K562 (cell line): ENCODE data around the gene SPATS2. TPM values are rescaled to one million over a fixed set of nuclear protein-coding genes. Genes with fewer than 3 reads are reported as not detected.

ENCODE experiments used
- ATAC-seq: fragments of 200-7000 bp; cut with Tn5 transposase; 3 replicates; pipeline ENCODE4 v1.9.1; 2020; ENCODE audit warnings: moderate library complexity
- BruUV-seq: library from RNA; stranded (reverse); fragments of 400-500 nt; replicated peaks from 2 replicates; lab custom pipeline; 2021; lab: Mats Ljungman, UMichigan
- CTCF ChIA-PET: fragments of 300-600 bp; formaldehyde crosslinking; extraction: SDS; loops from one replicate; lab custom pipeline; 2021; ENCODE audit warnings: low intra/inter-chr PET ratio; lab: Yijun Ruan, JAX
- POLR2A ChIA-PET: fragments of 300-600, 350-650 bp; sonication (Branson Sonifier 250); formaldehyde crosslinking; extraction: SDS; loops from one replicate; lab custom pipeline; 2021; ENCODE audit warnings: antibody characterized with exemption, inconsistent platforms; lab: Yijun Ruan, JAX
- DNase-seq, 4 experiments: peaks; one replicate each; pipeline versions ENCODE4 v3.0.0 to v3.0.0-alpha.2; 2011 to 2018; ENCODE audit warnings: low spot score in 3 of 4, mixed read lengths in 3 of 4; ENCODE audit errors: extremely low read depth in 1 of 4
- FAIRE-seq: peaks from 2 replicates; lab custom pipeline; 2011; peaks lifted over from hg19 to GRCh38; lab: Jason Lieb, UNC
- H2AFZ ChIP-seq: 2 replicates; pipeline ENCODE4 v1.6.0; 2011; ENCODE audit warnings: low read depth, low read length, control low read depth, inconsistent platforms
- H3K27ac ChIP-seq: fragments of 200-600 bp; 3 replicates; pipeline ENCODE4 v1.8.0; 2011; ENCODE audit warnings: low read depth, mild to moderate bottlenecking, control low read depth, inconsistent platforms, low read length, moderate library complexity, mixed read lengths; ENCODE audit errors: extremely low read depth
- H3K27me3 ChIP-seq, 2 experiments: fragments of 300-600 bp in 1 of 2; 2 replicates in 1 of 2; 3 replicates in 1 of 2; pipeline versions ENCODE4 v1.6.0 to v1.8.0; 2011; ENCODE audit warnings: inconsistent platforms in 2 of 2, low read length in 2 of 2, mild to moderate bottlenecking in 1 of 2, mixed read lengths in 1 of 2, moderate library complexity in 1 of 2; ENCODE audit not compliant: control insufficient read depth in 2 of 2, insufficient read depth in 2 of 2
- H3K36me3 ChIP-seq: fragments of 300-600 bp; 3 replicates; pipeline ENCODE4 v1.8.0; 2011; ENCODE audit warnings: mild to moderate bottlenecking, low read length, inconsistent platforms; ENCODE audit not compliant: control insufficient read depth, insufficient read depth
- H3K4me1 ChIP-seq, 2 experiments: fragments of 200-600 bp in 1 of 2; replicated peaks in 1 of 2; 2 replicates in 1 of 2; 3 replicates in 1 of 2; pipeline versions ENCODE4 v1.5.1 to v1.8.0; 2011; ENCODE audit warnings: inconsistent platforms in 2 of 2, low read length in 2 of 2, mild to moderate bottlenecking in 1 of 2, mixed read lengths in 1 of 2, moderate library complexity in 1 of 2; ENCODE audit not compliant: control insufficient read depth in 2 of 2, insufficient read depth in 2 of 2
- H3K4me2 ChIP-seq: 2 replicates; pipeline ENCODE4 v1.6.1; 2011; ENCODE audit warnings: low read length, control low read depth, inconsistent platforms, mixed read lengths; ENCODE audit not compliant: insufficient read depth
- H3K4me3 ChIP-seq: fragments of 200-600 bp; sonication (generic), shearing (Covaris generic); 2 replicates; pipeline ENCODE4 v1.5.1; 2016; ENCODE audit warnings: control low read depth, inconsistent platforms
- H3K79me2 ChIP-seq: fragments of 200-600 bp; 3 replicates; pipeline ENCODE4 v1.8.0; 2011; ENCODE audit warnings: low read length, inconsistent platforms; ENCODE audit not compliant: control insufficient read depth, insufficient read depth
- H3K9ac ChIP-seq, 2 experiments: 2 replicates each; pipeline versions ENCODE4 v1.6.0 to v1.6.1; 2011; ENCODE audit warnings: low read depth in 2 of 2, low read length in 2 of 2, control low read depth in 1 of 2, inconsistent platforms in 1 of 2, mild to moderate bottlenecking in 1 of 2, mixed read lengths in 1 of 2; ENCODE audit not compliant: insufficient read depth in 1 of 2
- H3K9me1 ChIP-seq: one replicate; pipeline ENCODE4 v1.6.0; 2011; ENCODE audit warnings: inconsistent platforms, mild to moderate bottlenecking, low read length, moderate library complexity; ENCODE audit not compliant: control insufficient read depth, insufficient read depth
- H3K9me3 ChIP-seq: replicated peaks from 2 replicates; pipeline ENCODE4 v1.5.1; 2011; ENCODE audit warnings: low read depth, low read length, inconsistent platforms; ENCODE audit not compliant: control insufficient read depth, insufficient read depth
- H4K20me1 ChIP-seq: replicated peaks from 2 replicates; pipeline ENCODE4 v1.6.1; 2011; ENCODE audit warnings: low read length, inconsistent platforms, mixed read lengths; ENCODE audit not compliant: control insufficient read depth, insufficient read depth
- CSDE1 ChIP-seq, 2 experiments: fragments of 450-650 bp; IDR thresholded peaks; 2 replicates each; pipeline ENCODE4 v1.6.1; 2016; ENCODE audit warnings: mild to moderate bottlenecking in 1 of 2
- DACH1 ChIP-seq: fragments of 450-650 bp; IDR thresholded peaks from 2 replicates; pipeline ENCODE4 v1.6.1; 2018; ENCODE audit not compliant: partially characterized antibody
- DMBX1 ChIP-seq: fragments of 250-450 bp; sonication (Bioruptor Pico); IDR thresholded peaks from 2 replicates; pipeline ENCODE4 v1.8.0; 2022; ENCODE audit warnings: inconsistent platforms, mild to moderate bottlenecking, moderate library complexity, borderline replicate concordance
- FOXA1 ChIP-seq: fragments of 450-650 bp; IDR thresholded peaks from 2 replicates; pipeline ENCODE4 v1.6.1; 2016; ENCODE audit warnings: mild to moderate bottlenecking, borderline replicate concordance
- FOXM1 ChIP-seq, 2 experiments: fragments of 450-650 bp in 1 of 2; sonication (generic) in 1 of 2; formaldehyde crosslinking in 1 of 2; IDR thresholded peaks; 2 replicates each; pipeline versions ENCODE4 v1.6.1 to v1.9.0; 2017 to 2022; ENCODE audit warnings: low read depth in 2 of 2, mild to moderate bottlenecking in 2 of 2, missing genetic modification reagents in 1 of 2, moderate library complexity in 1 of 2
- MTA2 ChIP-seq: fragments of 450-650 bp; IDR thresholded peaks from 2 replicates; pipeline ENCODE4 v1.6.1; 2016; ENCODE audit warnings: low read depth
- PHB ChIP-seq: fragments of 250-450 bp; sonication (Bioruptor Pico); IDR thresholded peaks from 2 replicates; pipeline ENCODE4 v1.5.0; 2021
- RAD51 ChIP-seq: fragments of 450-650 bp; IDR thresholded peaks from 2 replicates; pipeline ENCODE4 v1.7.1; 2016; ENCODE audit warnings: low read depth, mild to moderate bottlenecking, borderline replicate concordance
- RNF2 ChIP-seq: sonication (generic); IDR thresholded peaks from 2 replicates; pipeline ENCODE4 v1.6.1; 2016
- ZFP1 ChIP-seq: fragments of 450-650 bp; formaldehyde crosslinking; IDR thresholded peaks from 2 replicates; pipeline ENCODE4 v1.4.0; 2020; ENCODE audit warnings: mild to moderate bottlenecking, mixed read lengths
- ZNF695 ChIP-seq: fragments of 450-650 bp; formaldehyde crosslinking; IDR thresholded peaks from 2 replicates; pipeline ENCODE4 v1.4.0; 2020; ENCODE audit warnings: mild to moderate bottlenecking, moderate library complexity
- WGBS: fragments of 100-300 bp; shearing (Covaris generic); methylation state at CpG from one replicate; pipeline ENCODE4 v1.1.6; 2016; ENCODE audit warnings: low coverage, mixed read lengths; ENCODE audit not compliant: insufficient coverage; ENCODE audit errors: missing lambda C conversion rate; 5-methylcytosine and 5-hydroxymethylcytosine counted together
- in situ Hi-C: fragments of 300-500 bp; cut with MboI; formaldehyde crosslinking; loops from 4 replicates; pipeline ENCODE4 v1.15.0; 2018; ENCODE audit warnings: inconsistent platforms, mixed read lengths
- intact Hi-C: fragments of 100-400 bp; cut with micrococcal nuclease; formaldehyde crosslinking; loops from 2 replicates; pipeline ENCODE4 v1.14.2; 2022
- polyA plus RNA-seq, 8 experiments: library from polyadenylated mRNA; depleted of rRNA in 4 of 8; stranded (reverse) in 5 of 8; unstranded in 3 of 8; fragments of >200 nt; fragmentation: Nextera tagmentation in 2 of 8; fragmentation: Illumina TruSeq in 1 of 8; extraction: Ambion mirVana in 2 of 8; extraction: Trizol in 1 of 8; gene quantifications; 2 replicates each; pipeline versions ENCODE4 v1.2.1 to v1.2.3, GENCODE V29; 2011 to 2014; ENCODE audit warnings: inconsistent platforms in 1 of 8, missing spikeins in 1 of 8
- total RNA-seq, 7 experiments: library from RNA; depleted of rRNA in 6 of 7; stranded (reverse); fragments of >200 nt in 6 of 7; fragmentation: Illumina TruSeq in 2 of 7; extraction: Trizol in 2 of 7; gene quantifications; 2 replicates each; pipeline versions ENCODE4 v1.2.1 to v1.2.3, GENCODE V29; 2011 to 2021; ENCODE audit warnings: low replicate concordance in 1 of 7
- TF ChIP-seq, protein P1 (sequence below): fragments of 450-650 bp; formaldehyde crosslinking; conservative IDR thresholded peaks from 2 replicates; pipeline ENCODE4 v1.4.0; 2022; ENCODE audit warnings: mild to moderate bottlenecking, missing genetic modification characterization
- TF ChIP-seq, protein P2 (sequence below): sonication (generic); formaldehyde crosslinking; IDR thresholded peaks from 2 replicates; pipeline ENCODE4 v1.9.0; 2022; ENCODE audit warnings: mild to moderate bottlenecking, missing genetic modification reagents
- TF ChIP-seq, protein P3 (sequence below): fragments of 250-450 bp; sonication (Bioruptor Pico); IDR thresholded peaks from 2 replicates; pipeline ENCODE4 v1.6.1; 2021; ENCODE audit warnings: mild to moderate bottlenecking
- TF ChIP-seq, protein P4 (sequence below): fragments of 250-450 bp; sonication (Bioruptor Pico); IDR thresholded peaks from 2 replicates; pipeline ENCODE4 v1.4.0; 2020; ENCODE audit warnings: mild to moderate bottlenecking, moderate library complexity

The SPATS2 gene
- total and polyA plus RNA-seq, 9 of the 15 experiments (the other 6 are each of a cell fraction or from before 2014, with no cell fraction given), result 5.4 to 48.2 (median 17.5) TPM

DNA sequence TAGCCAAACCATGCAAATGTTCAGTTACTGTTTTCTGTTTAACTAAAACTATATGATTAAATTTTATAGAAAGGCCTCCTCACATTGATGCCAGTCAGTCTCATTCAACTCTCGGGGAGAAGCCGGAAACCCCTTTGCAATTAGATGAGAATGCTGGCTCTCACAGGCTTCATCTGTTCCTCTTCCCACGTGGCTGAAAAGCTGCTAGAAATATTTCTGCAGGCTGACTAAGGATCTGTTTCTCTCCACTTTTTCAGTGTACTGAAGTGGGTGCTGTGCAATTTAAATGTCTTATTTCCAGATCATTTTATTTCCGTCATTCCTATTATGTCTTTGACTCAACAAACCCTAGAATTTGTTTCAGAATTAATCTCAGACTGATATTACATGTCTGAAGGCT is 154.1 kb downstream of the SPATS2 start (continued):
- no peak for TF ChIP-seq FOXM1 (IDR thresholded peaks at IDR 0.05; ENCODE audit: low read depth)
- TF ChIP-seq FOXM1 (CRISPR knock-in tag; IDR thresholded peaks at IDR 0.05; ENCODE audit: low read depth), result no peak
- TF ChIP-seq, protein P1, sequence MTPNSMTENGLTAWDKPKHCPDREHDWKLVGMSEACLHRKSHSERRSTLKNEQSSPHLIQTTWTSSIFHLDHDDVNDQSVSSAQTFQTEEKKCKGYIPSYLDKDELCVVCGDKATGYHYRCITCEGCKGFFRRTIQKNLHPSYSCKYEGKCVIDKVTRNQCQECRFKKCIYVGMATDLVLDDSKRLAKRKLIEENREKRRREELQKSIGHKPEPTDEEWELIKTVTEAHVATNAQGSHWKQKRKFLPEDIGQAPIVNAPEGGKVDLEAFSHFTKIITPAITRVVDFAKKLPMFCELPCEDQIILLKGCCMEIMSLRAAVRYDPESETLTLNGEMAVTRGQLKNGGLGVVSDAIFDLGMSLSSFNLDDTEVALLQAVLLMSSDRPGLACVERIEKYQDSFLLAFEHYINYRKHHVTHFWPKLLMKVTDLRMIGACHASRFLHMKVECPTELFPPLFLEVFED (CRISPR knock-in tag), result no peak
- TF ChIP-seq, protein P2, sequence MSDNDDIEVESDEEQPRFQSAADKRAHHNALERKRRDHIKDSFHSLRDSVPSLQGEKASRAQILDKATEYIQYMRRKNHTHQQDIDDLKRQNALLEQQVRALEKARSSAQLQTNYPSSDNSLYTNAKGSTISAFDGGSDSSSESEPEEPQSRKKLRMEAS (CRISPR knock-in tag), result no peak
- TF ChIP-seq CSDE1 (IDR thresholded peaks at IDR 0.05), result no peak
- TF ChIP-seq ZNF695, result no peak
- no peak for TF ChIP-seq RAD51

DNA sequence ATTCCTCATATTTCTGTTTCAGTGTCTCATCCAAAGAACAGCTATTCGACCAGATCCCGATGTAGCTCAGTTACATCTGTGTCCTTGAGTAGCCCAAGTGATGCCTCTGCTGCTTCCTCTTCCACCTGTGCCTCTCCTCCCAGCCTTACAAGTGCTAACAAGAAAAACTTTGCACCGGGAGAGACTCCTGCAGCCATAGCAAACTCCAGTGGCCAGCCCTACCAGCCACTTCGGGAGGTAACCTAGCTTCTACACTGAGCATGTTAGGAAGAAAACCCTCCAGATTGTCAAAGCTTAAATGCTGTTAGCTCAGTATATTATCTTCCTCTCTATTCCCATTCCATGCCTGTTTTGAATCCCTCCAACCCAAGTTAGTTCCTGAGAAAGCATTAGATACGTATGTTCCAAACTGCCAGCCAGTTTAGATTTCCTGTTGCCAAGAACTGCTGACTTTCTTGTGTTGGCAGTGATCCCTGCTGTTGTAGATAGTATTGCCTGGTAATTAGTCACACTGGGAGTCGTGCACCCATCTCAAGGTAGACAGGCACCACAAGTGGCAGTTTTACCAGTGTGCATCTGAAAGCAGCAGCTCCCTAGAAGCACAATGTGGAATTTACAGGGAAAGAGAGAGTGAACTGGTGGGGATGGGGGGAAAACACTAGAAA is 157.5 kb downstream of the SPATS2 start:
- Histone ChIP-seq H4K20me1 (no peaks in the 10 kb centered on the region), H3K9me3 (no peaks in the 10 kb centered on the region), H3K36me3 (peaks cover 34% of the 10 kb centered on the region), H2AFZ (no peak overlapping the region), H3K4me1 (no peaks in the 10 kb centered on the region), H3K27ac (no peak overlapping the region), H3K4me2 (no peak overlapping the region), H3K9ac (no peak overlapping the region), H3K4me3 (no peak overlapping the region), H3K9me1 (no peaks in the 10 kb centered on the region), H3K27me3 (no peaks in the 10 kb centered on the region), H3K79me2 (no peaks in the 10 kb centered on the region)
- ATAC-seq (no peak), FAIRE-seq (no peak), DNase-seq (no peak)
- in situ Hi-C loops (loop anchor here (5.0 kb wide), 1 partner anchor 237 kb away; no protein-coding TSS in a partner anchor), intact Hi-C loops (no loop called here)
- BruUV-seq, result no TSS peak
- ChIA-PET CTCF (no interaction called here), POLR2A (interaction anchor here (0.7 to 1.9 kb wide), 2 partner anchors 8 to 12 kb away, joined by 3 to 5 read pairs; no protein-coding TSS in a partner anchor)
- WGBS, result 65% methylated on average over 6 of the region's 6 CpGs
- no peak for TF ChIP-seq ZFP1 (CRISPR knock-in tag)
- no peak for TF ChIP-seq FOXA1
- TF ChIP-seq PHB (CRISPR knock-in tag), result no peak
- no peak for TF ChIP-seq DMBX1 (CRISPR knock-in tag)
- TF ChIP-seq DACH1, result no peak
- TF ChIP-seq RNF2, result no peak
- TF ChIP-seq, protein P3, sequence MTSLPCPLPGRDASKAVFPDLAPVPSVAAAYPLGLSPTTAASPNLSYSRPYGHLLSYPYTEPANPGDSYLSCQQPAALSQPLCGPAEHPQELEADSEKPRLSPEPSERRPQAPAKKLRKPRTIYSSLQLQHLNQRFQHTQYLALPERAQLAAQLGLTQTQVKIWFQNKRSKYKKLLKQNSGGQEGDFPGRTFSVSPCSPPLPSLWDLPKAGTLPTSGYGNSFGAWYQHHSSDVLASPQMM, result no peak
- TF ChIP-seq, protein P4, sequence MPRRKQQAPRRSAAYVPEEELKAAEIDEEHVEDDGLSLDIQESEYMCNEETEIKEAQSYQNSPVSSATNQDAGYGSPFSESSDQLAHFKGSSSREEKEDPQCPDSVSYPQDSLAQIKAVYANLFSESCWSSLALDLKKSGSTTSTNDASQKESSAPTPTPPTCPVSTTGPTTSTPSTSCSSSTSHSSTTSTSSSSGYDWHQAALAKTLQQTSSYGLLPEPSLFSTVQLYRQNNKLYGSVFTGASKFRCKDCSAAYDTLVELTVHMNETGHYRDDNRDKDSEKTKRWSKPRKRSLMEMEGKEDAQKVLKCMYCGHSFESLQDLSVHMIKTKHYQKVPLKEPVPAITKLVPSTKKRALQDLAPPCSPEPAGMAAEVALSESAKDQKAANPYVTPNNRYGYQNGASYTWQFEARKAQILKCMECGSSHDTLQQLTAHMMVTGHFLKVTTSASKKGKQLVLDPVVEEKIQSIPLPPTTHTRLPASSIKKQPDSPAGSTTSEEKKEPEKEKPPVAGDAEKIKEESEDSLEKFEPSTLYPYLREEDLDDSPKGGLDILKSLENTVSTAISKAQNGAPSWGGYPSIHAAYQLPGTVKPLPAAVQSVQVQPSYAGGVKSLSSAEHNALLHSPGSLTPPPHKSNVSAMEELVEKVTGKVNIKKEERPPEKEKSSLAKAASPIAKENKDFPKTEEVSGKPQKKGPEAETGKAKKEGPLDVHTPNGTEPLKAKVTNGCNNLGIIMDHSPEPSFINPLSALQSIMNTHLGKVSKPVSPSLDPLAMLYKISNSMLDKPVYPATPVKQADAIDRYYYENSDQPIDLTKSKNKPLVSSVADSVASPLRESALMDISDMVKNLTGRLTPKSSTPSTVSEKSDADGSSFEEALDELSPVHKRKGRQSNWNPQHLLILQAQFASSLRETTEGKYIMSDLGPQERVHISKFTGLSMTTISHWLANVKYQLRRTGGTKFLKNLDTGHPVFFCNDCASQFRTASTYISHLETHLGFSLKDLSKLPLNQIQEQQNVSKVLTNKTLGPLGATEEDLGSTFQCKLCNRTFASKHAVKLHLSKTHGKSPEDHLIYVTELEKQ, result no peak
- no peak for TF ChIP-seq MTA2
